Ovary (tissue), 9 donors: ENCODE measurements around the gene FARS2. TPM values are rescaled to one million over a fixed set of nuclear protein-coding genes. Genes with fewer than 3 reads are reported as not detected.
A peak's percentile ranks its signal among the peaks of the same experiment; 100 is the strongest.

Experiments
- DNase-seq, 5 donors: peaks; one replicate each; pipeline ENCODE4 v3.0.0-alpha.2; 2019 to 2020
- H3K27ac ChIP-seq, 2 donors: fragments of 200-600 bp; one replicate each; pipeline versions ENCODE4 v1.5.1 to v1.8.0; 2019 to 2022
- H3K27me3 ChIP-seq: fragments of 200-600 bp; one replicate; pipeline ENCODE4 v1.8.0; 2022
- H3K36me3 ChIP-seq: fragments of 200-600 bp; sonication (generic); one replicate; pipeline ENCODE4 v1.5.1; 2019
- H3K4me1 ChIP-seq: one replicate; pipeline ENCODE4 v1.8.1; 2013; ENCODE audit warnings: mild to moderate bottlenecking, moderate library complexity; ENCODE audit not compliant: insufficient read depth
- H3K4me3 ChIP-seq: fragments of 200-600 bp; sonication (generic); one replicate; pipeline ENCODE4 v1.5.1; 2017
- H3K9me3 ChIP-seq, 2 donors: fragments of 200-600 bp in 1 of 2; sonication (generic) in 1 of 2; one replicate each; pipeline versions ENCODE4 v1.5.1 to v1.8.1; 2013 to 2019; ENCODE audit warnings: mild to moderate bottlenecking in 1 of 2, moderate library complexity in 1 of 2
- EP300 ChIP-seq: sonication (generic); formaldehyde crosslinking; IDR thresholded peaks from one replicate; pipeline ENCODE4 v1.6.1; 2017; ENCODE audit warnings: antibody characterized with exemption
- POLR2A ChIP-seq: fragments of 450-650 bp; IDR thresholded peaks from one replicate; pipeline ENCODE4 v1.6.1; 2017; ENCODE audit warnings: antibody characterized with exemption, mild to moderate bottlenecking, moderate library complexity
- WGBS, 3 donors: extraction: QIAGEN DNeasy Blood & Tissue Kit in 1 of 3; methylation state at CpG; one replicate each; pipeline versions ENCODE4 v1.1.5 to v1.1.7; 2013 to 2017; 5-methylcytosine and 5-hydroxymethylcytosine counted together
- intact Hi-C, 4 donors: fragments of 100-400 bp; cut with DNase I; formaldehyde crosslinking; loops; one replicate each; pipeline versions ENCODE4 v1.11.0 to v1.15.1; 2022 to 2023
- polyA plus RNA-seq, 2 donors: library from polyadenylated mRNA; stranded (reverse); fragments of 200-250 nt in 1 of 2; fragments of 350-450 nt in 1 of 2; fragmentation: Illumina TruSeq in 1 of 2; extraction: RNeasy Lipid Tissue Mini Kit (QIAGEN cat#74804) in 1 of 2; gene quantifications; one replicate each; pipeline ENCODE4 v1.2.3, GENCODE V29; 2013 to 2014
- total RNA-seq, 7 donors: library from RNA; depleted of rRNA in 2 of 7; stranded (reverse); fragments of >200 nt in 2 of 7; fragmentation: NEBNext Ultra II Directional in 3 of 7; extraction: Animal tissue kit (Norgen Biotek cat#: 25700) in 3 of 7; gene quantifications; one replicate each; pipeline versions ENCODE4 v1.1.0 to v1.2.4, GENCODE V29; 2016 to 2023
- TF ChIP-seq, protein P1 (sequence below), 3 donors: fragments of 450-650 bp in 2 of 3; fragments of 200-600 bp in 1 of 3; IDR thresholded peaks; one replicate each; pipeline versions ENCODE4 v1.5.1 to v1.8.0; 2016 to 2022; ENCODE audit warnings: antibody characterized with exemption in 3 of 3, mild to moderate bottlenecking in 1 of 3
- donor health status: DM: no; HTN: no; CAD: no; lungs with moderate emphysema.
- donor health status: DM: no; HTN: no; CAD: no.
- donor health status: Bipolar disorder and iron deficiency.
- donor health status: DM: yes; HTN: yes; CAD: no.
- donor health status: DM: no; HTN: no; CAD: no.
- donor health status: DM: yes; HTN: yes; CAD: no.

The FARS2 gene
- total and polyA plus RNA-seq, 9 donors: 9.2 to 17.5 (median 11.0) TPM

DNA sequence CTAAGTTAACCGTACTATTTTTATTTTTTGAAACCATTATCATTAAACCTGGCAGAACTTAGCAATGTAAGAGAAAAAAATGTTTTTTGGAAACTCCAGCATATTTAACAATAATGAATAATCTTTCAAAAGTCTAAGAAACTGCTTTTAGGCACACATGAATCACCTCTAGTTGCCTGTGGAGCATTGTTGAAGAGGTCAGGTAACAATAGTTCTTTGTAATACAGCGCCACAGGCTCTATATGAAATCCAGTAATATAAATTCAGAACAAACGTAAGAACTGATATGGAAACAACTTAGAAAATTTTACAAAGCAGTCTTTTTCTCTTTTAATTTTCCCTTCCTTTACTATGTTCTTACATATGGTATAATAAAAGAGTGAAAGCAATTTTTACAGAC lies 10.9 kb upstream of the FARS2 start:
- Histone ChIP-seq H3K27ac (no peak overlapping the region), H3K4me3 (no peak overlapping the region), H3K27me3 (no peaks in the 10 kb centered on the region), H3K4me1 (no peaks in the 10 kb centered on the region), H3K9me3 (no peaks in the 10 kb centered on the region), H3K36me3 (no peaks in the 10 kb centered on the region)
- no peak for DNase-seq
- 58 to 66% (median 61%) methylated on average over 3 of the region's 3 CpGs for WGBS, 3 donors
- no peak for TF ChIP-seq EP300
- TF ChIP-seq, protein P1, sequence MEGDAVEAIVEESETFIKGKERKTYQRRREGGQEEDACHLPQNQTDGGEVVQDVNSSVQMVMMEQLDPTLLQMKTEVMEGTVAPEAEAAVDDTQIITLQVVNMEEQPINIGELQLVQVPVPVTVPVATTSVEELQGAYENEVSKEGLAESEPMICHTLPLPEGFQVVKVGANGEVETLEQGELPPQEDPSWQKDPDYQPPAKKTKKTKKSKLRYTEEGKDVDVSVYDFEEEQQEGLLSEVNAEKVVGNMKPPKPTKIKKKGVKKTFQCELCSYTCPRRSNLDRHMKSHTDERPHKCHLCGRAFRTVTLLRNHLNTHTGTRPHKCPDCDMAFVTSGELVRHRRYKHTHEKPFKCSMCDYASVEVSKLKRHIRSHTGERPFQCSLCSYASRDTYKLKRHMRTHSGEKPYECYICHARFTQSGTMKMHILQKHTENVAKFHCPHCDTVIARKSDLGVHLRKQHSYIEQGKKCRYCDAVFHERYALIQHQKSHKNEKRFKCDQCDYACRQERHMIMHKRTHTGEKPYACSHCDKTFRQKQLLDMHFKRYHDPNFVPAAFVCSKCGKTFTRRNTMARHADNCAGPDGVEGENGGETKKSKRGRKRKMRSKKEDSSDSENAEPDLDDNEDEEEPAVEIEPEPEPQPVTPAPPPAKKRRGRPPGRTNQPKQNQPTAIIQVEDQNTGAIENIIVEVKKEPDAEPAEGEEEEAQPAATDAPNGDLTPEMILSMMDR (IDR thresholded peaks at IDR 0.05): no peak
- intact Hi-C loops: no loop called here

DNA sequence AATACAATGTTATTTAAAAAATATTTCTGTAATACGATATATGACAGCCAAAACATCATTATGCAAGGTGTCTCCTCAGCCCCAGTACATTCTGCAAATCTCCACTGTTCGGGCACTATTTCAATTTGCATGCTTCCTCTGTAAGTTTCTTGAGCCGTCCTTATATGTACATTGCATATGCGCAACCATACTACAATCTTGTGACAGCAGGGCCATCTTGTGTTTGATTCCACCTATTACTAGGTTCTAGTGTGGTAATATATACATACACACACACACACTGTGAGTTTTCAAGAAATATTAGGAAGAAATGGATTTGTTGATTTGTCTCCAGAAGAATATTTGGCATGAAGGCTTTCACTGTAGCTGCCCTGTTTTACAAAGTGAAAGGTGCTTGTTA lies 10.4 kb upstream of the FARS2 start:
- WGBS, 3 donors: 60 to 65% (median 61%) methylated on average over 4 of the region's 4 CpGs
- Histone ChIP-seq H3K27ac (no peak overlapping the region), H3K9me3 (no peaks in the 10 kb centered on the region), H3K4me1 (no peaks in the 10 kb centered on the region), H3K36me3 (no peaks in the 10 kb centered on the region), H3K4me3 (no peak overlapping the region), H3K27me3 (no peaks in the 10 kb centered on the region)
- intact Hi-C loops: no loop called here
- DNase-seq: no peak
- TF ChIP-seq, protein P1 (IDR thresholded peaks at IDR 0.05): no peak
- TF ChIP-seq POLR2A: no peak
- TF ChIP-seq EP300: no peak

DNA sequence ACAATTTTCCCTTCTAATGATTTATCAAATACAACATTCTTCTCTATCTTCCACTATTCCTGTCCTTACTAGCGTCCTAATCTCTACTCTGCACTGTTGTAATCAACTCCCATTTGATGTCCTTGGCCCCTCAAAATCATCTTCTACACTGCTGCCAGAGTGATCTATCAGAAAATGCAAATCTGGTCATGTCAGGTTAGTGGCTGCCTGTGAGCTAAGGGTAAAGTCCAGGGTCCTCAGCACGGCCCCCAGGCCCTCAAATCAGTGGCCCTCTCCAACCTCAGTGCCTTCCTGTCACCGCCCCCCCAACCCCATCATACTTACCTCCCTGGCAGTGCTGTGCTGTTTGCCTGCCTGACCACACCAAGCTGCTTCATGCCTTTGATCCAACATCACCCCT lies 4.4 kb upstream of the FARS2 start:
- H3K9me3 ChIP-seq: no peaks in the 10 kb centered on the region
- H3K27ac ChIP-seq: no peak overlapping the region
- no peaks in the 10 kb centered on the region for H3K36me3 ChIP-seq
- no peak for DNase-seq
- 82 to 84% (median 83%) methylated on average over 3 of the region's 3 CpGs for WGBS, 3 donors
- H3K4me3 ChIP-seq: no peak overlapping the region
- TF ChIP-seq, protein P1 (IDR thresholded peaks at IDR 0.05): no peak
- TF ChIP-seq EP300 (no peak), POLR2A (no peak)
- intact Hi-C loops: no loop called here
- peaks cover 2% of the 10 kb centered on the region for H3K4me1 ChIP-seq
- no peaks in the 10 kb centered on the region for H3K27me3 ChIP-seq

DNA sequence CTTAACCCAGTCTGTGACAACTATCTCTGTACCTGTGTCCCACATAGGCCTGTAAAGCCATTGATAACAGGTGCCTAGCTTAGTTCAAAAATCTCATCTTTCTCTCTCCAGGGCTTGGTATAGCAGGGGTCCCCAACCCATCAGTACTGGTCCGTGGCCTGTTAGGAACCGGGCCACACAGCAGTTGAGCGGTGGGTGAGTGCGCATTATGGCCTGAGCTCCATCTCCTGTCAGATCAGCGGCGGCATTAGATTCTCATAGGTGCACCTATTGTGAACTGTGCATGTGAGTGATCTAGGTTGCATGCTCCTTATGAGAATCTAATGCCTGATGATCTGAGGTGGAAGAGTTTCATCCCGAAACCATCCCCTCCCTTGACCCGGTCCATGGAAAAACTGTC lies 3.9 kb upstream of the FARS2 start:
- Histone ChIP-seq H3K9me3 (no peaks in the 10 kb centered on the region), H3K27ac (no peak overlapping the region), H3K36me3 (no peaks in the 10 kb centered on the region), H3K4me1 (peaks cover 5% of the 10 kb centered on the region), H3K27me3 (no peaks in the 10 kb centered on the region), H3K4me3 (no peak overlapping the region)
- no peak for TF ChIP-seq POLR2A
- TF ChIP-seq, protein P1 (IDR thresholded peaks at IDR 0.05): no peak
- TF ChIP-seq EP300: no peak
- 96 to 98% (median 97%) methylated on average over 8 of the region's 8 CpGs for WGBS, 3 donors
- no peak for DNase-seq
- intact Hi-C loops: no loop called here

DNA sequence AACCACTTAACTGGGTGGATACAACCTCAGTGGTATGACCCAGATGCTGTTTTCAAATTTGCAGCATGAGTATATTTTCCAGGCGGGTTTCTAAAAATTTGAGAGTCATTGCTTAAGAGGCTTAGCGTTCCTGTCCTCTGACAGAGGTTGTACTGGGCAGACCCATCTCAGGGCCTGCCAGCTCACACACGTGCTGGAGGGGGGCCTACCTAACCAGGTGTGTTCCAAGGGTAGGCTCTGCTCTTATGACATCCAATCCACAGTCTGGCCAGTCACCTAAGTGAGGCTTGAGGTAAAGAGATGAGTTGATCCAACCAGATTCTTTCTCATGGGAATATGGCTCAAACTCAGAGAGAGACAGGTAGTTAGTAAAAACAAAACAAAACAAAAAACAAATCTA lies 1.9 kb upstream of the FARS2 start:
- Histone ChIP-seq H3K9me3 (no peaks in the 10 kb centered on the region), H3K4me3 (peak overlapping the region; percentile 89), H3K27ac (no peak overlapping the region), H3K4me1 (peaks cover 5% of the 10 kb centered on the region), H3K27me3 (no peaks in the 10 kb centered on the region), H3K36me3 (no peaks in the 10 kb centered on the region)
- 75 to 80% (median 78%) methylated on average over 3 of the region's 3 CpGs for WGBS, 3 donors
- no peak for TF ChIP-seq EP300
- TF ChIP-seq POLR2A: no peak
- TF ChIP-seq, protein P1 (IDR thresholded peaks at IDR 0.05): no peak
- no peak for DNase-seq
- intact Hi-C loops: no loop called here
